Epithelial cell of esophagus (primary cell): ENCODE measurements around the gene TPD52L1.
"Not testable (repeated sequence)": the region's sequence is repeated elsewhere in the genome, so short reads cannot be mapped to it uniquely, and the experiment has no call there.

ENCODE experiments used
- DNase-seq: peaks from one replicate; pipeline ENCODE4 v3.0.0; 2010; ENCODE audit warnings: low read depth
- H3K4me3 ChIP-seq: 2 replicates; pipeline ENCODE4 v1.5.1; 2011; ENCODE audit warnings: mild to moderate bottlenecking, low read length, control low read depth
- TF ChIP-seq, protein P1 (sequence below): IDR thresholded peaks from 2 replicates; pipeline ENCODE4 v1.5.1; 2011; ENCODE audit warnings: low read depth, mild to moderate bottlenecking, low read length, control low read depth, inconsistent platforms; ENCODE audit not compliant: insufficient read depth; ENCODE audit errors: missing control alignments

TPD52L1 gene

DNA sequence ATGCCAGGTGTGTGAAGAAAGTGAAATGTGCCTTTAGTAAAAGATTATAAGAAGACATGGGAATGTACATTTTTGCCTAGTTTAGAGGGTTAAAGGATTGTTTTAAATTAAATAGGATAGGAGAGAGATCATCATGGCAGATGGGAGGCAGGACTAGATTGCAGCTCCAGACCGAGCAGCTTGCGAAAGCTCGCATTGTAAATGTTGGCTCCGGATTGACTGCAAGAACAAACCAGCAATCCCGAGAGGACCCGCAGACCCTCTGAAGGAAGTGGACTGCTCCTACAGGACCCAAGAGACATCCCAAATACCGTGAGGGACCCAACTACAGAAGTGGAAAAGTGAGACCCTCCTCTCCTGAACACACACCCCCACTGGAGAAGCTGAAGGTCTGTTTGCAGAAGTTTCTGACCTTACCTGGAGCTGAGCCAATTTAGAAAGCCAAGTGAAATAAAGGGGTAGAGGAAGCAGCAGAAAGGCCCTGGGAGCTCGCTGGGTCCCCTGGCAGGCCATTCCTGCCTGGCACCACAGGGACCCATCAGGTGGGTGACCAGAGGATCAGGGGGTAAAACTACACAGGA lies 30.0 kb upstream of the TPD52L1 start:
- no peak overlapping the region for H3K4me3 ChIP-seq
- DNase-seq, result no peak
- TF ChIP-seq, protein P1, sequence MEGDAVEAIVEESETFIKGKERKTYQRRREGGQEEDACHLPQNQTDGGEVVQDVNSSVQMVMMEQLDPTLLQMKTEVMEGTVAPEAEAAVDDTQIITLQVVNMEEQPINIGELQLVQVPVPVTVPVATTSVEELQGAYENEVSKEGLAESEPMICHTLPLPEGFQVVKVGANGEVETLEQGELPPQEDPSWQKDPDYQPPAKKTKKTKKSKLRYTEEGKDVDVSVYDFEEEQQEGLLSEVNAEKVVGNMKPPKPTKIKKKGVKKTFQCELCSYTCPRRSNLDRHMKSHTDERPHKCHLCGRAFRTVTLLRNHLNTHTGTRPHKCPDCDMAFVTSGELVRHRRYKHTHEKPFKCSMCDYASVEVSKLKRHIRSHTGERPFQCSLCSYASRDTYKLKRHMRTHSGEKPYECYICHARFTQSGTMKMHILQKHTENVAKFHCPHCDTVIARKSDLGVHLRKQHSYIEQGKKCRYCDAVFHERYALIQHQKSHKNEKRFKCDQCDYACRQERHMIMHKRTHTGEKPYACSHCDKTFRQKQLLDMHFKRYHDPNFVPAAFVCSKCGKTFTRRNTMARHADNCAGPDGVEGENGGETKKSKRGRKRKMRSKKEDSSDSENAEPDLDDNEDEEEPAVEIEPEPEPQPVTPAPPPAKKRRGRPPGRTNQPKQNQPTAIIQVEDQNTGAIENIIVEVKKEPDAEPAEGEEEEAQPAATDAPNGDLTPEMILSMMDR, result no peak

DNA sequence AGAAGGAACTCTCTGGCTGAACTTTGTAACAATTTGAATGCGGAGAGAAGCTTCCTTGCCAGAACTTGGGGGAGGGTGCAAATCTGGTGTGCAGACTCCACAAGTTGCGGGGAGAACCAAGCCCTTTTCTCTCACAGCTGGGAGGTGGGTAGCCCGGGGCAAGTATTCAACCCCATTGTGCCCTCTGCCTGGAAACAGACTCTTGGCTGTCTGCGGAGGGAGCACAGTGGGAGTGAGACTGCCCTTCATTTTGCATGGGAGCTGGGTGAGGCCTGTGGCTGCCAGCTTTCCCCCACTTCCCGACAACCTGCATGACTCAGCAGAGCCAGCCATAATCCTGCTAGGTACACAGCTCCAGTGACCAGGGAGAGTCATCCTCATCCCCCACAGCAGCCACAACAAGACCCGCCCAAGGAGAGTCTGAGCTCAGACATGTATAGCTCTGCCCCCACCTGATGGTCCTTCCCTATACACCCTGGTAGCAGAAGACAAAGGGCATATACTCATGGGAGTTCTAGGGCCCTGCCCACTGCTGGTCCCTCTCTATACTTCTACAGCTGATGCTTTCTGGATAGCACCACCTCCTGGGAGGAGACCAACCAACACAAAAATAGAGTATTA lies 29.4 kb upstream of the TPD52L1 start:
- no peak overlapping the region for H3K4me3 ChIP-seq
- TF ChIP-seq, protein P1, result no peak
- peak; percentile 95 for DNase-seq

DNA sequence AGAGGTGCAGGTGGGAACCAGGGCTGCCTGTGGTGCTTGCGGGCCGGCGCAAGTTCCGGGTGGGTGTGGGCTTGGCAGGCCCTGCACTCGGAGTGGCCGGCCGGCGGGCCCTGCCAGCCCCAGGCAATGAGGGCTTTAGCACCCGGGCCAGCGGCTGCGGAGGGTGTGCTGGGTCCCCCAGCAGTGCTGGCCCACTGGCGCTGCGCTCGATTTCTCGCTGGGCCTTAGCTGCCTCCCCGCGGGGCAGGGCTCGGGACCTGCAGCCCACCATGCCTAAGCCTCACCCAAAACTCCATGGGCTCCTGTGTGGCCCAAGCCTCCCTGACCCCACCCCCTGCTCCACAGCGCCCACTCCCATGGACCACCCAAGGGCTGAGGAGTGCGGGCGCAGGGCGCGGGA lies 27.7 kb upstream of the TPD52L1 start:
- not testable (repeated sequence) for DNase-seq, H3K4me3 ChIP-seq

DNA sequence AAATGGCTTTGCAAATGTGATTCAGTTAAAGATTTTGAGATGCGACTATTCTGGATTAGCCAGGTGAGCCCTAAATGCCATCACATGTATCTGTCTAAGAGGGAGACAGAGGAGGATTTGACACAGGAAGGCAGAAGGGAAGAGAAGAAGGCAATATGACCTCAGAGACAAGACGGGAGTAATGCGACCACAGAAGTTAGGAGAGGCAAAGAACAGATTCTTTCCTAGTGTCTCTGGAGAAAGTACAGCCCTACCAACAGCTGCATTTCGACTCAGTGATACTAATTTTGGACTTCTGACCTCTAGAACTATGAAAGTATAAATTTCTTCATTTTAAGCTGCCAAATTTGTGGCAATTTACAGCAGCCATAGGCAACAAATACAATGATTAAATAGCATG lies 24.2 kb upstream of the TPD52L1 start:
- DNase-seq, result no peak
- no peak overlapping the region for H3K4me3 ChIP-seq
- TF ChIP-seq, protein P1, result no peak

DNA sequence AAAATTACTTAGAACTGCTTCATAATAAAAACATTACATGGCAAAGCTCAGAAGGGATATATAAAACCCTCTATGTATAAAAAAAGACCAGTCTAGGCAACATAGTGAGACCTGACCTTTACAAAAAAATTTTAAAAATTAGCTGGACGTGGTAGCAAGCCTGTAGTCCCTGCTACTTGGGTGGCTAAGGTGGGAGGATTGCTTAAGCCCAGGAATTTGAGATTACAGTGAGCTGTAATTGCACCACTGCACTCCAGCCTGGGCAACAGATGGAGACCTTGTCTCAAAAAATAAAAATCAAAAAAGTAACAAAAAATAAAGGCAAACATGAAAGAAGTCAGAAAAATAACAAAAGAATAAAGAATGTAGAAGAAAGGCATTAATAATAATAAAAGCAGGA lies 21.5 kb upstream of the TPD52L1 start:
- TF ChIP-seq, protein P1, result no peak
- no peak for DNase-seq
- no peak overlapping the region for H3K4me3 ChIP-seq

DNA sequence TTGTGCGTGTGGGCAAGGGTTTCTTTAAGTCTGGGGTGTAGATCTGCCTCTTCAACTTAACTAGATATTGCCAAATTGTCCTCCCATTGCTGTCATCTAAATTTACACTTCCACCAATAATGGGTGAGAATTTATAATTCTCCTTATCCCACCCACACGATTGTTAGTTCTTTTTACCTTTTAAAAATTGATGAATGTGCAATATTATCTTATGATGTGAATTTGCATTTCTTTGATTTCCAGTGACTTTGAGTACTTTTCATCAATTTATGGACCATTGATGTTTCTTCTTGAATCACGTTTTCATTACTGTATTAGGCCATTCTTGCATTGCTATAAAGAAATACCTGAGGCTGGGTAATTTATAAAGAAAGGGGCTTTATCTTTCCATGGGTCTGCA lies 17.2 kb upstream of the TPD52L1 start:
- H3K4me3 ChIP-seq, result no peak overlapping the region
- TF ChIP-seq, protein P1, result no peak

DNA sequence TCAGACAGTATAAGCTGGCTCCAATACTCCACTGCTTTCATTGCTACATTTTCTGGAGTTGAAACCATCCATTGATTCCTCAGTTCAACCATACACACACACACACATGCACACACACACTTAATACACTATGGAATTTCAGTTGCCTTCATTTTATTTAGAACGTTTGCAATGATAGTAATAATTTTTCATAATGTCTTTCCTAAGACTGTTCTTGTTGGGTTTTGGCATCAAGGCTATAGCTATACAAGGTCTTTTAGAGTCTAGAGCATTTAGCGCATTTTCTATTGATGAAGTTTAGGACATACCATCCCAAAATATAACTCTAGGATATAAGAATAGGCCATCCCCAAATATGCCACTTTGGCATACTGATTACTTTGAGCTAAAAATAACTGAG lies 15.5 kb upstream of the TPD52L1 start:
- no peak overlapping the region for H3K4me3 ChIP-seq
- TF ChIP-seq, protein P1, result no peak
- DNase-seq, result no peak

More for the DNA sequence above, 17.2 kb upstream of the TPD52L1 start:
- DNase-seq, result no peak
